ENCODE measurements around the gene TUBB2A. TPM values are rescaled to one million over a fixed set of nuclear protein-coding genes. Genes with fewer than 3 reads are reported as not detected.

TUBB2A gene
- 72.7 to 86.8 TPM (median 76.4 TPM) in 5 replicates for total RNA-seq (2022; extraction: Qiagen RNA extraction; ENCODE audit: low read depth)

GRCh38 chr6:3157131-3157933 is at the start of gene TUBB2A:
Gene TUBB2A (minus strand): TSS chr6:3157544. CDS start chr6:3157463, 81 bp downstream.

GRCh38 chr6:3118353-3119039 is 38.8 kb downstream of the TUBB2A start, which contains the start of gene BPHL:
Gene BPHL (plus strand): TSS chr6:3118711. CDS start chr6:3118741, 30 bp downstream.

Other genes starting within 250 kb of the TUBB2A start
- 133 to 147 TPM (median 141 TPM) in 5 replicates for gene SERPINB6, start 186.0 kb downstream of the TUBB2A start, total RNA-seq (2022; extraction: Qiagen RNA extraction; ENCODE audit: low read depth)
- 69.7 to 86.4 TPM (median 79.5 TPM) in 5 replicates for gene NQO2, start 157.7 kb downstream of the TUBB2A start, total RNA-seq (2022; extraction: Qiagen RNA extraction; ENCODE audit: low read depth)
- 12.7 to 14.6 TPM (median 13.0 TPM) in 5 replicates for gene RIPK1, start 89.0 kb downstream of the TUBB2A start, total RNA-seq (2022; extraction: Qiagen RNA extraction; ENCODE audit: low read depth)
- gene BPHL, start 38.8 kb downstream of the TUBB2A start, total RNA-seq (2022; extraction: Qiagen RNA extraction; ENCODE audit: low read depth), result 16.3 to 29.4 TPM (median 23.3 TPM) in 5 replicates
- 11.3 to 14.6 TPM (median 13.3 TPM) in 5 replicates for gene TUBB2B, start 70.1 kb upstream of the TUBB2A start, total RNA-seq (2022; extraction: Qiagen RNA extraction; ENCODE audit: low read depth)
- 19.5 to 27.4 TPM (median 27.0 TPM) in 5 replicates for gene PSMG4, start 101.4 kb upstream of the TUBB2A start, total RNA-seq (2022; extraction: Qiagen RNA extraction; ENCODE audit: low read depth)

All from A549 treated with DMSO at 1 μM for 4 hours (cell line).